Neural progenitor cell (in vitro differentiated cells): ENCODE data around the gene ZPLD1.

Experiments used
- EZH2 ChIP-seq: fragments of 200-600 bp; sonication (generic); IDR thresholded peaks from 2 replicates; pipeline ENCODE4 v1.6.1; 2017; ENCODE audit warnings: antibody characterized with exemption, mild to moderate bottlenecking, moderate library complexity
- EZH2phosphoT487 ChIP-seq: fragments of 200-600 bp; sonication (generic); IDR thresholded peaks from 2 replicates; pipeline ENCODE4 v1.6.1; 2017; ENCODE audit warnings: antibody characterized with exemption
- TF ChIP-seq, protein P1 (sequence below): fragments of 200-600 bp; sonication (generic); IDR thresholded peaks from 2 replicates; pipeline ENCODE4 v1.5.1; 2017; ENCODE audit warnings: antibody characterized with exemption, mild to moderate bottlenecking

DNA sequence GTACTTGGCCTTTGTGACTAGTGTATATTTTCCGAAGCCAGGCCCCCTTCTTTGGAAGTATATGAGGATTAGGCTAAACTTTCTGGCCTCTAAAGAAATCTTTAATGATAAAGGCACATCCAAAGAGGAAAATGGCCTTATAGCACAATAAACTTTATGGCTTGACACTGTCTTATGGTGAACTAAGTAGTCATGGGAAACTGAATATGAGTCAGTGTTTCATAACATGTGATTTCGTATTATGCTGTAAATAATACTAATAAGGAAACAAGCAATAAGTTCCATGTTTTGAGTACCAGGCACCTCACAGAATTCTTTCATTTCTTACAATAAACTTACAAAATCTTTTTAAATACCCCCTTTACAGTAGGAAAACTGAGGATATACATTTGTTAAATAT, 8.2 kb downstream of the ZPLD1 start:
- TF ChIP-seq, protein P1, sequence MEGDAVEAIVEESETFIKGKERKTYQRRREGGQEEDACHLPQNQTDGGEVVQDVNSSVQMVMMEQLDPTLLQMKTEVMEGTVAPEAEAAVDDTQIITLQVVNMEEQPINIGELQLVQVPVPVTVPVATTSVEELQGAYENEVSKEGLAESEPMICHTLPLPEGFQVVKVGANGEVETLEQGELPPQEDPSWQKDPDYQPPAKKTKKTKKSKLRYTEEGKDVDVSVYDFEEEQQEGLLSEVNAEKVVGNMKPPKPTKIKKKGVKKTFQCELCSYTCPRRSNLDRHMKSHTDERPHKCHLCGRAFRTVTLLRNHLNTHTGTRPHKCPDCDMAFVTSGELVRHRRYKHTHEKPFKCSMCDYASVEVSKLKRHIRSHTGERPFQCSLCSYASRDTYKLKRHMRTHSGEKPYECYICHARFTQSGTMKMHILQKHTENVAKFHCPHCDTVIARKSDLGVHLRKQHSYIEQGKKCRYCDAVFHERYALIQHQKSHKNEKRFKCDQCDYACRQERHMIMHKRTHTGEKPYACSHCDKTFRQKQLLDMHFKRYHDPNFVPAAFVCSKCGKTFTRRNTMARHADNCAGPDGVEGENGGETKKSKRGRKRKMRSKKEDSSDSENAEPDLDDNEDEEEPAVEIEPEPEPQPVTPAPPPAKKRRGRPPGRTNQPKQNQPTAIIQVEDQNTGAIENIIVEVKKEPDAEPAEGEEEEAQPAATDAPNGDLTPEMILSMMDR, result no peak
- TF ChIP-seq EZH2phosphoT487, result no peak
- no peak for TF ChIP-seq EZH2
